ENCODE measurements around the gene NEU4.
A peak's percentile ranks its signal among the peaks of the same experiment; 100 is the strongest.
"Not testable (repeated sequence)": the region's sequence is repeated elsewhere in the genome, so short reads cannot be mapped to it uniquely, and the experiment has no call there.

NEU4 gene

DNA sequence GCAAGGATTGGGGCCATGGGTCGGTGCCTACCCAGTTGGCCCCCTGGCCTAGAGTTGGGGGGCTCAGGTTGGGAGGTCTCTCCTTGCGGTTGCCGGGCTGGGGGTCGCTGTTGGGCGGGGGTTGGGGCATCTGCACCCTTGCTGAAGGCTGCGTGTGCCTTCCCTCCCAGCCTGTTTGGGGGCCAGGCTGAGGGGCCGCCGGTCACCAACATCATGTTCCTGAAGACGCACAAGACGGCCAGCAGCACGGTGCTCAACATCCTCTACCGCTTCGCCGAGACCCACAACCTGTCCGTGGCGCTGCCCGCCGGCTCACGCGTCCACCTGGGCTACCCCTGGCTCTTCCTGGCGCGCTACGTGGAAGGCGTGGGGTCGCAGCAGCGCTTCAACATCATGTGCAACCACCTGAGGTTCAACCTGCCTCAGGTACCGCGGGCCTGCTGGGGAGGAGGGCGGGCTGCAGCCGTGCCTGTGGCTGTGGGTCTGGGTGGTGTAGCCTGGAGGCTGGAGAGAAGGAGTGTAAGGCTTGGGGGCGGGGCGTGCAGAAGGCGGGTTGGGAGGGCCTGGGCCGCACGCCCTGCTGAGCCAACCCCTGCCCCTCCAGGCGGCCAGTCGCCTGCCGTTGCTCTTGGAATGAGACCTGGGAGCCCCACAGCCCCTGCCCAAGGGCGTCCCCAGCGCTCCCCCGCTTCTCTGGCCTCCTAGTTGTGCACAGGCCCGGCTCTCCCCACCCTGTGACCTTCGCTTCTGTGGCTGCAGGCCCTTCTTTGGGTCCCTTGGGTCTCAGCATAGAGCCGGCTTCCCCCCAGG, 7.2 kb upstream of the NEU4 start:
- peak overlapping the region in 1 of 3 experiments; percentile 83 for H3K27ac Mint-ChIP-seq
- TF ChIP-seq, protein P1, sequence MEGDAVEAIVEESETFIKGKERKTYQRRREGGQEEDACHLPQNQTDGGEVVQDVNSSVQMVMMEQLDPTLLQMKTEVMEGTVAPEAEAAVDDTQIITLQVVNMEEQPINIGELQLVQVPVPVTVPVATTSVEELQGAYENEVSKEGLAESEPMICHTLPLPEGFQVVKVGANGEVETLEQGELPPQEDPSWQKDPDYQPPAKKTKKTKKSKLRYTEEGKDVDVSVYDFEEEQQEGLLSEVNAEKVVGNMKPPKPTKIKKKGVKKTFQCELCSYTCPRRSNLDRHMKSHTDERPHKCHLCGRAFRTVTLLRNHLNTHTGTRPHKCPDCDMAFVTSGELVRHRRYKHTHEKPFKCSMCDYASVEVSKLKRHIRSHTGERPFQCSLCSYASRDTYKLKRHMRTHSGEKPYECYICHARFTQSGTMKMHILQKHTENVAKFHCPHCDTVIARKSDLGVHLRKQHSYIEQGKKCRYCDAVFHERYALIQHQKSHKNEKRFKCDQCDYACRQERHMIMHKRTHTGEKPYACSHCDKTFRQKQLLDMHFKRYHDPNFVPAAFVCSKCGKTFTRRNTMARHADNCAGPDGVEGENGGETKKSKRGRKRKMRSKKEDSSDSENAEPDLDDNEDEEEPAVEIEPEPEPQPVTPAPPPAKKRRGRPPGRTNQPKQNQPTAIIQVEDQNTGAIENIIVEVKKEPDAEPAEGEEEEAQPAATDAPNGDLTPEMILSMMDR (IDR thresholded peaks at IDR 0.05; ENCODE audit: unreplicated experiment in 3 of 3), result no peak
- peaks cover 15% of the 10 kb centered on the region for H3K4me1 Mint-ChIP-seq
- H3K4me3 Mint-ChIP-seq, result no peak overlapping the region
- no peaks in the 10 kb centered on the region for H3K9me3 Mint-ChIP-seq
- H3K27me3 Mint-ChIP-seq (ENCODE audit: low read depth), result peaks cover 3% of the 10 kb centered on the region
- no peaks in the 10 kb centered on the region for H3K36me3 Mint-ChIP-seq (ENCODE audit: low read depth)

DNA sequence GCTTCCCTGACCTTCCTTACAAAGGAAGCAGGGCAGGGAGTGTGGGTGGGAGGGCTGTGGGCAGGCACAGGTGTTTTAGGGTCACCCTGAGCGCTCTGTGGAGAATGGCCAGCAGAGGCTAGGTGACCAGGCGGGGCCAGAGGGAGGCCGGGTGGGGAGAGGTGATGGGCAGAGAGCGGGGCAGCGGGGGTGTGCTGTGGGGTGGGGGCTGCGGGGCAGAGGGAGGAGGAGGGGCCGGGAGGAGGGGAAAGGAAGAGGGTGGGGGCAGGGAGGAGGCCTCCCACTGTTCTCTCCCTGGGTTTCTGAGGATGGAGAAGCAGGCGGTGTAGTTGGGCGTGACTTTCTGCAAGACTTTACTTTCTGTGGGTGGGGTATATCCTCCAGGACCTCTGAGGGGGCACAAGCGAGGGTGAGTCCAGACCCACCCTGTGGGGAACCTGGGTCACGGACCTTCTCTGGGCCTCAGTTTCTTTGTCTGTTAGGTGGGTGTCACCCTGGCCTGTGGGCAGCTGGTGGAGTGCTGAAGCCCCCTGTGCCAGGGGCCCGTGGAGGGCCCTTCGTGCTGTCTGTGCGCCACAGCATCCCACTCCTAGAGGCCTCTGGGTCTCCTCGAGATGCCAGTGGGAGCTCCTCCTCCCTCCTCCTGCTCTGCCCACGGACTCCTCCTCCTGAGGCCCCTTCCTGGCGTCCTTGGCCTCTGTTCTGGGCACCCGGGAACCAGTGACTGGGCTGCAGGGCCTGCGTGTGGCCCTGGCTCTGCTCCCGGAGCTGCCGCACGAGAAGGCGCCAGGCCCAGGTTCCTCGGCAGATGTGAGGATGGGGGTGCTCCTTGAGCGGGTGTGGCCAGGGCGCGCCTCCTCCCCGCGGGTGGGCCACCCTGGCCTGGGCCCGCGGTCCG, 6.3 kb upstream of the NEU4 start:
- no peaks in the 10 kb centered on the region for H3K9me3 Mint-ChIP-seq
- H3K4me3 Mint-ChIP-seq, result peak overlapping the region in 1 of 3 experiments; percentile 19
- H3K36me3 Mint-ChIP-seq (ENCODE audit: low read depth), result no peaks in the 10 kb centered on the region
- H3K27ac Mint-ChIP-seq, result peak overlapping the region in 1 of 3 experiments; percentile 83
- H3K27me3 Mint-ChIP-seq (ENCODE audit: low read depth), result peaks cover 3% of the 10 kb centered on the region
- peaks cover 6% of the 10 kb centered on the region for H3K4me1 Mint-ChIP-seq
- TF ChIP-seq, protein P1 (IDR thresholded peaks at IDR 0.05; ENCODE audit: unreplicated experiment in 3 of 3), result no peak

DNA sequence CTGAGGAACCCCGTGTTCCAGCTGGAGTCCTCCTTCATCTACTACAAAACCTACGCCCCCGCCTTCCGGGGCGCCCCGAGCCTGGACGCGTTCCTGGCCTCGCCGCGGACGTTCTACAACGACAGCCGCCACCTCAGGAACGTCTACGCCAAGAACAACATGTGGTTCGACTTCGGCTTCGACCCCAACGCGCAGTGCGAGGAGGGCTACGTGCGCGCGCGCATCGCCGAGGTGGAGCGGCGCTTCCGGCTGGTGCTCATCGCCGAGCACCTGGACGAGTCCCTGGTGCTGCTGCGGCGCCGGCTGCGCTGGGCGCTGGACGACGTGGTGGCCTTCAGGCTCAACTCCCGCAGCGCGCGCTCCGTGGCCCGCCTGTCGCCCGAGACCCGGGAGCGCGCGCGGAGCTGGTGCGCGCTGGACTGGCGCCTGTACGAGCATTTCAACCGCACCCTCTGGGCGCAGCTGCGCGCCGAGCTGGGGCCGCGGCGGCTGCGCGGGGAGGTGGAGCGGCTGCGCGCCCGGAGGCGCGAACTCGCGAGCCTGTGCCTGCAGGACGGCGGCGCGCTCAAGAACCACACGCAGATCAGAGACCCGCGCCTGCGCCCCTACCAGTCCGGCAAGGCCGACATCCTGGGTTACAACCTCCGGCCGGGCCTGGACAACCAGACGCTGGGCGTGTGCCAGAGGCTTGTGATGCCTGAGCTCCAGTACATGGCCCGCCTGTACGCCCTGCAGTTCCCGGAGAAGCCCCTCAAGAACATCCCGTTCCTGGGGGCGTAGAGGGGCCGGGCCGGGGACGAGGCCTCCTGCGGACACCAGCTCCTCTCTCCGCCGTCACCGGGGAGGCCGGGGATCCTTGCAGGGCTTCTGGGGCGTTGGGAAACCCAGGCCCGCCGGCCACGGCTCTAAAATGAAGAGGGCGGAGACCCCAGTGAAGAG, 5.3 kb upstream of the NEU4 start:
- H3K4me3 Mint-ChIP-seq, result no peak overlapping the region
- H3K27me3 Mint-ChIP-seq (ENCODE audit: low read depth), result peaks cover 3% of the 10 kb centered on the region
- H3K36me3 Mint-ChIP-seq (ENCODE audit: low read depth), result no peaks in the 10 kb centered on the region
- no peak overlapping the region for H3K27ac Mint-ChIP-seq
- H3K9me3 Mint-ChIP-seq, result no peaks in the 10 kb centered on the region
- TF ChIP-seq, protein P1 (IDR thresholded peaks at IDR 0.05; ENCODE audit: unreplicated experiment in 3 of 3), result no peak
- peaks cover 7% of the 10 kb centered on the region for H3K4me1 Mint-ChIP-seq

DNA sequence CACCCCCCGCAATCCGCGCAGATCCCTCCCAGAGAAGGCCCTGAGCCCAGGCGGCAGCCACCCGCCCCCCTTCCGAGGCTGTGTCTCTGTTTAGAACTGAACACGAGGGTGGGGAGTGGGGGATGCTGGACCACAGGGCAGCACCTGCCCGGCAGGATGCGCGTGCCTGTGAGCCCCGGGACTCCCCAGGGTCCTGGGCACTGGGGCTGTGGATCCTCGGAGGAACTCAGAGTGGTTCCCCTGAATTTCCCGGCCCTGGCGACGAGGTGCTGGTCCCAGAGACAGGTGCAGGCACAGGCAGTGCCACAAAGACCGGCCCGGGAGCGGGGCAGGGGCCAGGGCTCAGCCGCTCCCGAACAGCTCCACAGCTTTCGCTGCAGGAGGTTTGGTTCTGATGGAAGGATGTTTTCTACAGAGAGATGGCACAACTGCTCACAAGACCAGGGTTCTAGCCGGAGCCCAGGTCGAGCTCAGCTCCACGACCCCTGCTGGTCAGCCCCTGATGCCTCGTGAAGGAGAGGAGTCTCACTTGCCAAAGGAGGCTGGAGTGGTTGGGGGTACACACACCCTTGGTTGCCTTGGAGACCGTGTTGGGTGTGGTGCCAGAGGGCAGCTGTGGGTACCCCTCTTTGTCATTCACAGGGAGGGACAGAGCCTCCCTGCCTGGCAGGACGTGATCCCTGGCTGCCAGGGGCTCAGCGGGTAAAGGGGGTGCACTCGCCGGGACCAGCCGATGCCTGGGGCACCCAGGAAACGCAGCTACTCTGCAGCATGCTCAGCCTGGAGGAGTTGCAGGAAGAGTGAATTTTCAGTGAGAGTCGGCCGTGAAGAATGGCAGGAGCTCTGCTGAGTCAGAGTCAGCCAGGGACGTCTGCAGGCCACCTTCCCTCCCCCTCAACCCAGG, 4.4 kb upstream of the NEU4 start:
- H3K27me3 Mint-ChIP-seq (ENCODE audit: low read depth), result peaks cover 3% of the 10 kb centered on the region
- peak overlapping the region in 1 of 3 experiments; percentile 78 for H3K27ac Mint-ChIP-seq
- H3K4me3 Mint-ChIP-seq, result peak overlapping the region in 1 of 3 experiments; percentile 34
- no peaks in the 10 kb centered on the region for H3K9me3 Mint-ChIP-seq
- no peaks in the 10 kb centered on the region for H3K36me3 Mint-ChIP-seq (ENCODE audit: low read depth)
- H3K4me1 Mint-ChIP-seq, result peaks cover 15% of the 10 kb centered on the region
- TF ChIP-seq, protein P1 (IDR thresholded peaks at IDR 0.05; ENCODE audit: unreplicated experiment in 3 of 3), result no peak

DNA sequence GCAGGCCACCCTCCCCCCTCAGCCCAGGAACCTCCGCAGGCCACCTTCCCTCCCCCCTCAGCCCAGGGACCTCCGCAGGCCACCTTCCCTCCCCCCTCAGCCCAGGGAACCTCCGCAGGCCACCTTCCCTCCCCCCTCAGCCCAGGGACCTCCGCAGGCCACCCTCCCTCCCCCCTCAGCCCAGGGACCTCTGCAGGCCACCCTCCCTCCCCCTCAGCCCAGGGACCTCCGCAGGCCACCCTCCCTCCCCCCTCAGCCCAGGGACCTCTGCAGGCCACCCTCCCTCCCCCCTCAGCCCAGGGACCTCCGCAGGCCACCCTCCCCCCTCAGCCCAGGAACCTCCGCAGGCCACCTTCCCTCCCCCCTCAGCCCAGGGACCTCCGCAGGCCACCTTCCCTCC, 2.8 kb upstream of the NEU4 start:
- not testable (repeated sequence) for H3K36me3 Mint-ChIP-seq (ENCODE audit: low read depth); H3K27ac Mint-ChIP-seq
- peaks cover 15% of the 10 kb centered on the region for H3K4me1 Mint-ChIP-seq

More for the DNA sequence above, 2.8 kb upstream of the NEU4 start:
- H3K9me3 Mint-ChIP-seq; H3K27me3 Mint-ChIP-seq (ENCODE audit: low read depth); H3K4me3 Mint-ChIP-seq: not testable (repeated sequence)

Data from nephron (organoid).